Putamen (tissue), 1 donor: ENCODE measurements around the gene AIG1.

Experiments
- DNase-seq: peaks from one replicate; pipeline ENCODE4 v3.0.0-alpha.2; 2016; ENCODE audit warnings: low spot score

AIG1 gene

DNA sequence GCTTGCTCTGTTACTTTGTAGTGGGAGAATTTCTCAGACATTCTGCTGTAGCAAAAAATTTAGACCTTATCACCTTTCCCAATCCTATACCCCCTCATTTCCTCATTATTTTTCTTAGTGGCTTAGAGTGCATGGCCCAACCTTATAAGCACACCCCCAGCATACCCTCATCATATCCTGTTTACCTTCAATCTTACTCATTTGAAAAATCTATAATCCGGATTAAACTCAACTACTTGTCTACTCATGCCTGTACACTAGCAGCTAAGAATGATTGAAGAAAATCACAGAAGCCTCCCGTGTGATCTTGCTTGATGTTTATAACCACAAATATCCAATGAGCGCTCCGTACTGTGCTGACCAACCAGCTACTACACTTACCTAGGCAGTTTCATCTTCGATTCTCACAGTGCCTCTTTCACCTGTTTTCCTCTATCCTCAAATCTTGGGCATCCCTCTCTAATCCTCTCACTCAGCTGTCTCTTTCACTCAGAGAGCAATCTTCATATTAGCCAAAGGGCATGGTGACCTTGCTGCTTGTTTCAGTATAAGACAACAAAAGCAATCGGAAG, 36.6 kb downstream of the AIG1 start:
- no peak for DNase-seq

DNA sequence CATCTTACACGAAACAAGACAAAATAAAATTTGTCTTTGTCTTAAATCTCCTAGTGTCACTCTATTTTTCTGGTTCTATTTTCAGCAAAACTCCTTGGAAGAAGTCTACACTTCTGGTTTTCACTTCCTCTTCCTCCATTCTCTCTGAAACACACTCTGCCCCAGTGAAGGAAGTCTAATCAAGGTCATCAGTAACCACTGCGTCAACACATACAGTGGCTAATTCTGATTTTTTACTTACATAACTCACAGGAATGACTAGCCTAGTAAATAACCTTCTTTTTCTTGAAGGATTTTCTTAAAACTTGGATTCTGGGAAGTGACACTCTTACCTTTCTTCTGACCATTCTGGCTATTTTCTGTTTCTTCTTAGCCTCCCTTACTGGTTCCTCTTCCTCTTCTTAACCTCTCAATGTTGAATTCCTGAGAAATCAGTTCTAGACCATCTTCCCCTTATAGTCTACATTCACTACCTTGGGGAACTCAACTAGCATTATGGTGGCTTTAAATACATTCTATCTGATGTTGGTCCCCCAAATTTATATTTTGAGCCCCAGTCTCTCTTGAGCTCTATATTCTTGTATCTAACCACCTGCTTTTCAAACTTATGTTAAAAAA, 37.5 kb downstream of the AIG1 start:
- DNase-seq = no peak

DNA sequence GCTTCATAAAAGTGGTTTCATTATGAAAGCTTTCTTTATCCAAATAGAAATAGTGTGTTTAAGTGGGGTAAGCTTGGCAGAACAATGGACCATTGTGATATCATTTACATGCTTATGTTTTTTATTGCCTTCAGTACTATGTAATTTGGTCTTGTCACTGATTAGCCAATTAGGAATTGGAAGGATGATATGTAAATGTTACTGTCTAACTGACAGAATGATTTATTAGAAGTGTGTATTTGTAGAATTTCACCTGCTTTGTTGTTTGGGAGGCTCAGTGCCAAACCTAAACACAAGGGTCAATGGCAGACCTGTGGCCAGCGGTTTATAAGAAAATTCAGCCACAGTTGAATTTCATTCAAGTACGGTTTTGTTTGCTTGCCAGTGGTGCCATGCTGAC, 39.0 kb downstream of the AIG1 start:
- DNase-seq = no peak

DNA sequence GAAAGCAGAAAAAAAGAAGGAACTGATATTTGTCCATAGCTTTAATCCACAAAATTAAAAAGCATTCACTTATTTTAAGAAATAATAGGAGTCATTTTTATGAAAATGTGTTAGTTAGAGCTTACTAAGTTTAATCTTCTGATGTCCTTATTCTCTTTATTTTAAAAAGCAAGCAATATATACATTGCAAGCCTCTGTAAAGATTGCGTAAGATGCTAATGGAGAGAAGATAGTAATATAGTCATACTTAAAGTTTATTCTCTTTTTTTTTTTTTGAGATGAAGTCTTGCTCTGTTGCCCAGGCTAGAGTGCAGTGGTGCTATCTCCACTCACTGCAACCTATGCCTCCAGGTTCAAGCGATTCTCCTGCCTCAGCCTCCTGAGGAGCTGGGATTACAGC, 39.7 kb downstream of the AIG1 start:
- no peak for DNase-seq

DNA sequence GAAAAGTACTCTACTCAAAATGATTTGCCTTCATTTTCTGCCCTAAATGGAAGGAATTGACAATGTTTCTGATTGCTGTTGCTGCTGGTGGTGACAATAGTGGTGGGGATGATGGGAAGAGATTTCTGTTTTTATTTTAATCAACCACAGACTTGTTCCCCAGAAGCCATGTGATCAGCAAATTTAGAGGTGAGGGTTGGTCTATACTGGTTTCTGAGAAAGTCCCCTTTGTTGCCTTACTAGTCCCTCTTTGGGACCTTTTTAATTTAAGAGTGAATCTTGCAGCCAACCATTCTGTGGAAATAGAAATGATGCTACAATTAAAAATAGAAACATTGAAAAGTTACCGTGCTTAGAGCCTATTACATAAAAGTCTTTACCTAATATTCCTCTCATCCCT, 43.2 kb downstream of the AIG1 start:
- DNase-seq = no peak

DNA sequence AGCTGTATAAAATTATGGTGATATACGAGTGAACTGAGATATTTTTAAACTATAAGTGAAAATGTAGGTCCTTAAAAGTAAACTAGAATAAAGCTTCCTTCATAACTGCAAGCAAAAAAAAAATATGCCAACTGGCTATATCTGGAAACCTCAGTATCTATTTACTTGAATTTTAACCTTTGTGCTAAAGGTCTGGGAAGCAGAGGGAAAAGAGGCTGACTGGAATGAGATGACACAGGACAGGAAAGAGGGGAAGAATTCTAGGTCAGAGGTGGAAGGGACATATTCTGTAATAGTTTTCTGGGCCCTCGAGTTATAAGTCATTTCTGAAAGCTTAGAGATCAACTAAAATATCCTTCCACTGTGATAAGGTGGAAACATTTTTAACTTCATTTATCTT, 46.8 kb downstream of the AIG1 start:
- DNase-seq = no peak

DNA sequence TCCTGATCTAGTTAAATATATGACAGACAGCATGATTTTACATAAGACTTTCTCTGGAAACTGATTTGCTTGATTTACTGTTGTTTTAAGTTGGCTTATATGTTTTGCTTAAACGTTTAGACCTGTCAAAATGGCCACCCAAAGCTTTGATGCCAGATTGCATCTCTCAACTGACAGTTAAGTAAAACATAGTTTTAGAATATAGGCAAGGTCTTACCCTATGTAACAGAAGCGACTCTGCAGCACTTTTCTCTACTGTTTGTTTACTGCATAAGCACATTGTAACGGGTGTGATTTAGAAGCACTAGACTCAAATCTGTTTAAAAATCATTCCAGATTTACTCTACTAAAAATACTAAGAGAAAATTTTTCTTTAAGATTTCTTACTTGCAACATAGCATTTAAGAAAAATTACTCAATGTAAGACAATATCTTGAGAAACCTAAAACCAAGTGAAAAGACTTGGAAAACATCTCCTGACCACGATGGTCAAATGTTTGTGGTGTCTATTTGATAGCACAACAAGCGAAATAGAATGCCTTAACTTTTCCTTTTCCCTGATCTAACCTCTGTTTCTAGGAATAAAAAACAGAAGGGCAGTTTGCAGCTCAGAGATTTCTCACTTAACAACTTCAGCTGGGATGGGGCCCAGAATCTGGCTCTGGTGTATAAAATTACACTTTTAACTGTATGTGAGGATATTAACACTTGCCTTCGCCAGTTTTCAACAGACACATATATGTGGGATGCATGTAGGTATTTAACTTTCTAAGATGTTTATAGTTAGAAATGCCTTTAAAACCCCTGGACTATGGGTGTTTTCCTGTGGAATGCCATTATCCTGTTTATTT, 47.4 kb downstream of the AIG1 start:
- no peak for DNase-seq

DNA sequence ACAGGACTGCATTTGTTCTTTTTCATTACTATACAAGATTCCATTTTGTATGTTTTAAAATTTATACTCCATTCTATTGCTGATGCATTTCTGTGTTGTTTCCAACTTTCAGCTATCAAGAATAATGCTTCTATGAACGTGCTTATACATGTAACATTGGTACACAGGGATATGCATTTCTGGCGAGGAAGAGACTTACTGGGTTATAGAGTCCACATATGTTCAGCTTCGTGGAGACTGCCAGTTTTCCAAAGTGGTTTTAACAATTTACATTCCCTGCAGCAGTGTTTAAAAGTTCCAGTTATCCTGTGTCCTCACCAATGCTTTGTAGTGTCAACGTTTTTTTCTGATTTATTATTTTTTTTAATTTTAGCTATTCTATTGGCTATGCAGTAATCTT, 48.5 kb downstream of the AIG1 start:
- no peak for DNase-seq

DNA sequence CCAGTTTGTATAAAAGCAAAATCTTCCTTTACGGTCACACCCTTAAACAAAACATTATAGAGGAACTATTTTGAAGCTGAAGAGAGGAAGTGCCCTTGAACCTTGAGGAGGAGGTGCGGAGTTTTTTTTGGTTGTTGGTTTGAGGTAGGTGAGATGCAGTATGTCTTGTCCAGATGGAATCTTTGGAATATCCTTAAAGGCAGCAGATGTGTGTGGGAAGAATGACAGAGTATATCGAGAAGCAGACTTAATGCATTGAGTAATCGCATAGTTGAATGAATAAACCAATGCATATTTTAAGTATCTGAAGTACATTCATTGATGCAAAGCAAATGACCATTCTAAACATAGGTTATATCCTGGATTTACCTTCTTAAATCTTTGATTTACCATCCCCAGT, 49.9 kb downstream of the AIG1 start:
- no peak for DNase-seq

DNA sequence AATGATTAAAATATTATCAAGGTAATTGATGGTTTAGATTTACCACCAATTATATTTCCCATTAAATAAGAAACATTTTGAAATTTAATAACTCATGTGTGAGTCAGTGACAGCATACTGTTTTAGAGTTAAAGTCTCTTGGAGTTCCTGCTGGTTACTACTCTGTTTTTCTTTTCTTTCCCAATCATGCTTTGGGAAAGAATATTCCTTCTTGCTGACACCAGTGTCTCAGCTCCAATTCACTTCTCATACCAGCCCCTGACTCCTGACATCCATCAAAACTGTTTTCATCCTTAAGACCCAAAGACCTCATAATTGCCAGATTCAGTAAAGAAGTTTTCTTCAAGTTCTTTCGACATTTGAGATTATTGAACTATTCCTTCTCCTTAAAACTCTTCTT, 50.3 kb downstream of the AIG1 start:
- no peak for DNase-seq

DNA sequence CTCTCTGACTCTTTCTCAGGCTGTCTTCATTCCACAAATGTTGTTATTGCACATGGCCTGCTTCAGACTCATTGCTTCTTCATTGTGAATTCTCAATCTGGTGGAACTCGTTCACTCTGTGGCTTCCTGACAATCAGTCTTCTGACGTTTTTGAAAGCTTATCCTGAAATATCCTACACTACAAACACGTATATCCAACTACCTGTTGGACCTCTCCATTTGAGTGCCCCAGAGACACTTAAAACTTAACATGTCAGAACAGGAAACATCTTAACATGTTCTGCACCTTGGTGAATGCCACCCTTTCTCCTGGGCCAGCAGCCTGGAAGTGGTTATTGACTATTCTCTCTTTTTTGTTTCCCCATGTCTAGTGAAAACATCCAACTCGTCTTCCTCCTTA, 50.8 kb downstream of the AIG1 start:
- DNase-seq = no peak

DNA sequence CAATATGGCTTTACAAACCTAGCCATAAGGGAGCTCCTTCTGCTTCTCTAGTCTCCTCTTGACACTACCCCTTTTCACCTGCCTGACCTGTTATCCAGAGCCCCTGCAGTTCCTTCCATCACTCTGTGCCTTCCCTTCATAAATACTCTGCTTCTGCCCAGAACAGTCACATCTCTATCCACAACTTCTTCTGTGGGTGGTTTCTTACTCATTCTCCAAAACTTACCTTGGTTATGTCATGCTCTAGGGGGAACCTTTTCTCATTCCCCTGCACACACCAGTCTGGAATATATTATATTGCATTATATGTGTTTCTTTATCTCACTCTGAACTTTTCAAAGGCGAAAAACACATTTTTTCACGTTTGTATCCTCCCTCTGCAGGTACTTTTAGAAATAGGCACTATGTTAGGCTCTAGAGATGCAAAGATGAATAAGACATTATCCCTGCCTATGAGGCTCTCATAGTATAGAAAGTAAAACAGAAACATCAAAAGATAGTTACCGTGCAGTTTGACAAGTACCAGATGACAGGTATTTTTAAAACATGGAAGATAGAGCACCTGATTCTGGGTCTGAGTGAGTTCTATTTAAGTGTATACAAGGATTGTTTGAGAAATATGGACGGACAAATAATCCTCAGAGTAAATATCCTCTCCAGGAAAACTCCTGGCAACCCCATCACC, 51.5 kb downstream of the AIG1 start:
- DNase-seq = no peak

DNA sequence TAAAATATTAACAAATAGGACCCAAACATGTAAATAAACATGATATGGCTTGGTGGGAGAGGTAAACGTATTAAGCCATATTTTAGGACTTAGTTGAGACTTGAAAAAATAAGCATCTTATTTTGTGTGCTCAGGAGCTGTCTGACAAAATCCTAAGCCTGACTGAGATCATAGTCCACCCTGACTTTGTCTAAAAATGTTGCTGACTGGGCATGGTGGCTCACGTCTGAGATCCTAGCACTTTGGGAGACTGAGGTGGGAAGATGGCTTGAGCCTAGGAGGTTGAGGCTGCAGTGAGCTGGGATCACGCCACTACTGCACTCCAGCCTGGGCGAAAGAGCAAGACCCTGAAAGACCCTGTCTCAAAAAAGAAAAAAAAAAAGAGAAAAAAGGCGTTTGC, 52.1 kb downstream of the AIG1 start:
- no peak for DNase-seq

DNA sequence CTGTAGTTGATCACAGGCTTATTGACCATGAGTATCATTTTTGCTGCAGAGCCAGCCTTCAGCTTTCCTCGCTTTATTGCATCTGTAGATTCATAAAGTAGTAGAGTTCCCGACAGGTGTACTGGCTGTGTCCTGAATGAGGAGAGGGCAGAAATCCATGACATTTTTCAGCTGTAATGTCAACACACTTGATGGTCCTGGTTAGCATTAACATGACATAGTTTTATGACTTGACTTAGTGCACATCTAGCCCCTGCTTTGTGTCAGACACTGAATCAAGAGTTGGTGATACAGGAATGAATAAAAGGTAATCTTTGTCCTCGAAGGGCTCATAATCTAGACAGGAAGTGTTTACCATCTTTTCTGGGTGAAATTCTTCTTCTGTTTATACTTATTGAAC, 55.0 kb downstream of the AIG1 start:
- DNase-seq = no peak

DNA sequence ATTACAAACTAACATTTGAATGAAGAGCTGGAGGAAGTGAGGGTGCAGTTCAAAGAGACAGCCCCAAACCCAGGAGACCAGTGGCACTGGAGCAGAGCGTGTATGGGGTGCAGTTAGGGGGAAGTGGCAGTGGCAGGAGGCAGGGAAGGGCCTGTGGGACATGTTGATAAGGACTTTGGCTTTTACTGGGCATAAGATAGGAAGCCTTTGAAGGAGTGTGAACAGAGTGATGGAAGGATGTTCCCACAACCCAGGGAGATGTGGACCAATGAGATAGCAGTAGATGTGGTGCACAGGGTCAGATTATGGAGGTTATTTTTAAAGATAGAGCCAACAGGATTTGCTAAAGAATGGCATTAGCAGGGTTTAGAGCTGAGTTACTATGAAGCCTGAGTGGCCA, 56.4 kb downstream of the AIG1 start:
- DNase-seq = no peak

DNA sequence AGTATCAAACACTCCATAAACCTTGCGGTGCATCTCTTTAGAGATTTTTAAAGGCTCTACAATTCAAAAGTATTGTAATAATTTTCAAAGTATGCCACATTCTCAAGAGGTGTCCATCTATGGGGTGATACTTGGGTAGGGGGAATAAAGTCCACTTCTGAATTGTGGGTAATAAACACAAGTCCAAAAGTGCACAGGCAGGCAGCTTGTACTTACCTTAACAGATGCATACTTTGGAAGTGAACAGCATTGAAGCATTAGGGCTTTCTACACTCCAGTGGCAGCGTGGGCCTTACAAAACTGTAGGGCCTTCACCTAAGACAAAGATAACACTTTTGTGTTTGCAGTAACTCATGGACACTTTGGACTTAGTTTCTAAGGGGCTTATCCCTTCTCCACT, 58.6 kb downstream of the AIG1 start:
- no peak for DNase-seq

DNA sequence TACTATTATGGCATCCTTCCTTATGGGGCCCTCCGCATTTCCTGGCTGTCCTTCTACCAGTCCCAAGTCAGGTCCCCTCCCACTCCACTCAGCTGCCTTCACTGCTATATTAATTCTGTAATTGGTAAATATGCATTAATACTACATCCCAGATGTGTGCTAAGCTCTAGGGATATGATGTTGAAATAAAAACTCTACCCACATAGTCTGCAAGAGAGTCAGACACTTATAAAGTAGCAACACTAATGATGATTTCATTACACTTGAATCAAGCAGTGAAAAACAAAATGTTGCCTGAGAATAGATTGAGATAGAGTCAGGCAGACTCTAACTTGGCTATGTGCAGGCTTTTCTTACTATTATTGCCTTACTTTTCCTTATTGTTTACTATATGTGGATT, 62.4 kb downstream of the AIG1 start:
- no peak for DNase-seq

DNA sequence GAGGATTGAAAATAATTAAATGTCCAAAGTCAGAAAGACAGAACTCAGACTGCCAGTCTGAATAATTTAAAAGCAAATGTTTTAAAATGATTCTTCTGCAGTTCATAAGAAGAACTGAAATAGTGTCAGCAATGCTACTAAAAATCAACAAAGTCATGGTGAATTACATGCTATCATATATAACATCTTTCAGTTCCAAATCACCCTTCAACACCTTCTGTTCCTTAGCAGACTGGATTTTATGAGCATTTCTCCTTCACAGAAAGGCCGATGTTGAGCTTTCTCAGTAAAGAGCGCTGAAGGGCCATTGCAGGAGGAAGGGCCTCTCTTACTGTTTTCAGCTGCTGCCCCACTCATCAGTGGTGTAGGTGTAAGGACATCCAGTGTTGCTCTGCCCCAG, 63.3 kb downstream of the AIG1 start:
- DNase-seq = no peak

DNA sequence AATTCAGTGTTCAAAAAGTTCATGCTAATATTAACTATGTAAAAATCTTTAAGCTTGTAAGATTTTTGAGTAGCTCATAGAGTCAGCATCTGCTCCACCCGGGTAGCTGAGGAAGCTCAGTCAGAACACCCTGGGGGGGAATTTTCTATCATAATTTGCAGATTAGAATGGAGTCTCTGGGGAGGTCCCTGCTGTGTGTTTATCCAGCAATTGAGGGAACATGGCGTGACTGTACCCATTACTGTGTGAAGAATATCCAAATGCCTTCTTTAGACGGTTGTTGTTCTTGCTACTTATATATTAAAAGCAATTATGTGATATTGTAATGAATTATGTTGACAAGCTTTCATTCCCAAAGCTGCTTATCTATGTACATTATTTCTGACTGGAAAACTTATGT, 64.8 kb downstream of the AIG1 start:
- DNase-seq = no peak

DNA sequence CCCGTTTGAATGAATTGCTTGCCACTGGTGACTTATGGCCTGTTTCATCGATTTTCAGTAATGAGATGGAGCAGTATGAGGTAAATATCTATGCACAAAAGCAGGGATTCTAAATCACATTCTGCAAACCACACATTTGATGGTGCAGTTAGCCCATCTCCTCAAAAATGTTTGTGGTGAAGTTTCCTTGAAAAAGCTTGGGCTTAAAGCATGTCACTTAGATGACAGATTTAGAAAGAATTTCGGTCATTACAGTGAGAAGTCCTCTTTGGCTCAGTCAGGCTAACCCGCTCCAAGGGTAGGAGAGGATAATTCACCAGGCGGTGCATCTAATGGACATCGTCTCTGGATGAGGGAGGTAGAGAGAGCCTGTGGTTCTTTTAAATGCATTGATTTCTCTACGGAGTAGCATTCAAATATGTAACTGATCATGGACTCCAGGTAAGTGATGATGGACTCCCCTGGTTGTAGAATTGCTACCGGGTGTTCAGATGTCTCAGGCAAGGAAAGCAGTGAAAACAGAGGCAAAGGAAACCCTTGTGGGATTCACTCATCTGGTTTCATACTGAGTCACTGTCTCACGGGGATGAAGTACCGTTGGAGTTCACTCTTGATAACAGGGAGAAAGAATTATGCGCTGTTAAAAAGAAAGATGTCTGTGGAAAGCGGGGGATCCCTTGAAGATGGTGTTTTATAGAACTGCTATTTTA, 65.3 kb downstream of the AIG1 start:
- no peak for DNase-seq

DNA sequence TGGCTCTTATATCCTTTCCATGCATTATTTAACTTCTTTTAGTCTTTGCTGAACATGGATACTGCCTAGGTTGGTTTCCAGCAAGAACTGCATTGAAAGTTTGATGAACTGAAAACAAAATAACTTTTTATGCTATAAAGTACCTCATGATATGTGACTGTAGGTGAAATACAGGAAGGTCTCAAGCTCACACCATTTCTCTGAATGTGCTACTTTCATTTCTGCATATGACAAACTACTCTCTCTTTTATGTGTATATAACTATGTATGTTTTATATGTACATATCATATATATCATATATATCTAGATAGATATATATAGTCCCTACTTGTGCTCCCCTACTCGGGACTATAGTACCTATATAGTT, 65.9 kb downstream of the AIG1 start:
- DNase-seq = no peak

DNA sequence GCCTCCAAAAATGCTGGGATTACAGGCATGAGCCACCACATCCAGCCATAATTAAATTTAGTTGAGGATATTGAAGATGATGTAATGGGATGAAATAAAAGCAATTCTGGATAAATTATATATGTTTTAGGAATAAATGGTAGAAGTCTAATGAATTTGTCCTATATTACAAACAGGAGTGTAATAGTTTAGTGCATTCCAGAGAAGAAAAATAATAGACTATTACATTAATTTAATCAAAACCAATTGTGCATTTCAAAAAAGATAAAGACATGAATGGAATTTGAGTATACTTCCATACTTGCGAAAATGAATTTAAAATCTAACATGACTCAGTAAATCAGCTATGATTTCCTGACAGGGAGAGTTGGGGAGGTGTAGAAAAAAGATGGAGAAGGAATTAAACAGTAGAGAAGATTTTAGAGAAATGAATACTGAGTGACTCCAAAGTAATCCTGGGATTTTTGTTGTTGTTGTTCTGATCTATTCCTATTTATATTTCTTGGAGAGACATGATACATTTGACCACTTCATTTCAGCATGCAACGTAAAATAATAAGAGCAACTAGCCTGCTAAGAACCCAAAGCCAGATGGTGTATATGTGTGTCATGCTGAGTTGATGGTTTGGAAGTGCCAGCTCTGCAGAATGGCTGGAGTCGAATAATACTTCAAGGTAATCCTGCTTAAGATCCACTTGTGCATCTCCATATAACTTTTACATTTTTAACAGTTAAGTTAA, 67.4 kb downstream of the AIG1 start:
- DNase-seq = no peak
